GM23248 (cell line): ENCODE results near the gene TADA1.

ENCODE experiments used
- EZH2 ChIP-seq: fragments of 200-600 bp; sonication (generic); IDR thresholded peaks from 2 replicates; pipeline ENCODE4 v1.6.1; 2018; ENCODE audit warnings: antibody characterized with exemption, mild to moderate bottlenecking; ENCODE audit not compliant: insufficient read depth, poor library complexity, severe bottlenecking
- EZH2phosphoT487 ChIP-seq: fragments of 200-600 bp; sonication (generic); IDR thresholded peaks from 2 replicates; pipeline ENCODE4 v1.6.1; 2018; ENCODE audit warnings: antibody characterized with exemption, moderate library complexity, mild to moderate bottlenecking, low read depth; ENCODE audit not compliant: insufficient read depth

DNA sequence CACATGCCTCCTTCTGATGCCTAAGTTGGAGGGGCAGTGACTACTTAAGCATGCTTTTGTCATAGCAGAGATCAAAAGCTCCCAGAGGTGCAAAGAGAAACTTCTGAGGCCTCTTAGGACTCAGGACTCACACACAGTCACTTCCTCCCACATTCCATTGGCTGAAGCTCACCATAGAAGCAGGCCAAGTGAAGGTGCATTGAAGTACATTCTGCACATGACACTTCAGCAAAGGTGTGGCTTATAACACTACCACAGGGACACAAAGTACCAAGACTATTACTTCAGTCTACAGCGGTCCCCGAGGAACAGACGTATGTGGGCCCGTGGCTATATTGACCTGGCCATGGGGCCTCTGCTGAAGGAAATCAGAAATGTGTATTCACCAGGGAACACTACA lies 39.3 kb downstream of the TADA1 start:
- no peak for TF ChIP-seq EZH2
- no peak for TF ChIP-seq EZH2phosphoT487
